DND-41 (cell line): ENCODE measurements around the gene NEFH.

Source experiments
- ATAC-seq: fragments of 200-7000 bp; cut with Tn5 transposase; 3 replicates; pipeline ENCODE4 v1.9.1; 2021; ENCODE audit warnings: low read depth; ENCODE audit not compliant: insufficient read depth
- DNase-seq: peaks from one replicate; pipeline ENCODE4 v3.0.0-alpha.2; 2020
- H2AFZ ChIP-seq: 2 replicates; pipeline ENCODE4 v1.6.0; 2012; ENCODE audit warnings: low read depth, low read length
- H3K27ac ChIP-seq: 2 replicates; pipeline ENCODE4 v1.5.1; 2012; ENCODE audit warnings: low read length, inconsistent platforms
- H3K27me3 ChIP-seq: fragments of 200-600 bp; sonication (generic); 2 replicates; pipeline ENCODE4 v1.6.0; 2012; ENCODE audit warnings: low read length, mild to moderate bottlenecking, inconsistent platforms; ENCODE audit not compliant: insufficient read depth, poor library complexity
- H3K36me3 ChIP-seq: 2 replicates; pipeline ENCODE4 v1.5.1; 2012; ENCODE audit warnings: low read length, inconsistent platforms; ENCODE audit not compliant: insufficient read depth
- H3K4me1 ChIP-seq: 2 replicates; pipeline ENCODE4 v1.5.1; 2012; ENCODE audit warnings: mild to moderate bottlenecking, low read length; ENCODE audit not compliant: insufficient read depth
- H3K4me2 ChIP-seq: 2 replicates; pipeline ENCODE4 v1.6.0; 2012; ENCODE audit warnings: mild to moderate bottlenecking, moderate library complexity, low read length, inconsistent platforms; ENCODE audit not compliant: insufficient read depth
- H3K4me3 ChIP-seq, 2 experiments: fragments of 200-600 bp in 1 of 2; shearing (Covaris generic) in 1 of 2; 2 replicates each; pipeline ENCODE4 v1.5.1; 2012 to 2016; ENCODE audit warnings: inconsistent platforms in 2 of 2, low read length in 2 of 2, mild to moderate bottlenecking in 2 of 2, low read depth in 1 of 2, moderate library complexity in 1 of 2
- H3K79me2 ChIP-seq: 2 replicates; pipeline ENCODE4 v1.6.0; 2012; ENCODE audit warnings: low read length, inconsistent platforms; ENCODE audit not compliant: insufficient read depth
- H3K9ac ChIP-seq: 2 replicates; pipeline ENCODE4 v1.6.0; 2012; ENCODE audit warnings: low read depth, mild to moderate bottlenecking, inconsistent platforms, low read length, moderate library complexity
- H3K9me3 ChIP-seq: 2 replicates; pipeline ENCODE4 v1.5.1; 2012; ENCODE audit warnings: low read length, moderate library complexity, mild to moderate bottlenecking, inconsistent platforms; ENCODE audit not compliant: insufficient read depth, severe bottlenecking
- H4K20me1 ChIP-seq: 2 replicates; pipeline ENCODE4 v1.6.0; 2012; ENCODE audit warnings: low read length; ENCODE audit not compliant: insufficient read depth
- EZH2 ChIP-seq: IDR thresholded peaks from 3 replicates; pipeline ENCODE4 v1.6.1; 2012; ENCODE audit warnings: borderline replicate concordance, low read depth, mild to moderate bottlenecking, moderate library complexity, low read length, inconsistent platforms; ENCODE audit not compliant: severe bottlenecking
- TF ChIP-seq, protein P1 (sequence below): IDR thresholded peaks from 2 replicates; pipeline ENCODE4 v1.5.1; 2012; ENCODE audit warnings: borderline replicate concordance, low read length, moderate library complexity, mild to moderate bottlenecking; ENCODE audit not compliant: poor library complexity, severe bottlenecking; ENCODE audit errors: extremely low read depth

The NEFH gene

DNA sequence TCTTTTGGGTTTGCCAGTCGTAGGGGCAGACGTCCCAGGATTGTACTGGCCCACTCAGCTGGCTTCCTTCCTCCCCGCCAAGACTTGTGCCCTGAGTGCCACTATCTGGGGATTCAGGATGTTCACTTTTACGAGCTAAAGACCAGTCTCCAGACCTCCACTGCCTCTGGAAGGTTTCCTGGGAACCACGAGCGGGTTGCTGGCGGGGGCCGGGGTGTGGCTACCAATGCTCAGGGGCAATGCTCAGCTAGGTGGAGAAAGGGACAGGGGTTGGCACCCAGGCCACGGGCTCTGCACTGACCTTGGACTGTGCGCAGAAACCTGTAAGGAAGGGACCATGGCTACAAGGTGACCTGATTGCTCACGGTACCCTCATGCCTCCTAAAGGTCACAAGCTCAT lies 2.2 kb downstream of the NEFH start:
- no peak overlapping the region for H3K27ac ChIP-seq
- ATAC-seq: no peak
- H2AFZ ChIP-seq: no peak overlapping the region
- H3K9me3 ChIP-seq: no peaks in the 10 kb centered on the region
- no peak overlapping the region for H3K9ac ChIP-seq
- TF ChIP-seq, protein P1, sequence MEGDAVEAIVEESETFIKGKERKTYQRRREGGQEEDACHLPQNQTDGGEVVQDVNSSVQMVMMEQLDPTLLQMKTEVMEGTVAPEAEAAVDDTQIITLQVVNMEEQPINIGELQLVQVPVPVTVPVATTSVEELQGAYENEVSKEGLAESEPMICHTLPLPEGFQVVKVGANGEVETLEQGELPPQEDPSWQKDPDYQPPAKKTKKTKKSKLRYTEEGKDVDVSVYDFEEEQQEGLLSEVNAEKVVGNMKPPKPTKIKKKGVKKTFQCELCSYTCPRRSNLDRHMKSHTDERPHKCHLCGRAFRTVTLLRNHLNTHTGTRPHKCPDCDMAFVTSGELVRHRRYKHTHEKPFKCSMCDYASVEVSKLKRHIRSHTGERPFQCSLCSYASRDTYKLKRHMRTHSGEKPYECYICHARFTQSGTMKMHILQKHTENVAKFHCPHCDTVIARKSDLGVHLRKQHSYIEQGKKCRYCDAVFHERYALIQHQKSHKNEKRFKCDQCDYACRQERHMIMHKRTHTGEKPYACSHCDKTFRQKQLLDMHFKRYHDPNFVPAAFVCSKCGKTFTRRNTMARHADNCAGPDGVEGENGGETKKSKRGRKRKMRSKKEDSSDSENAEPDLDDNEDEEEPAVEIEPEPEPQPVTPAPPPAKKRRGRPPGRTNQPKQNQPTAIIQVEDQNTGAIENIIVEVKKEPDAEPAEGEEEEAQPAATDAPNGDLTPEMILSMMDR: no peak
- no peak for TF ChIP-seq EZH2
- H3K27me3 ChIP-seq: no peaks in the 10 kb centered on the region
- no peak for DNase-seq
- H3K36me3 ChIP-seq: no peaks in the 10 kb centered on the region
- peaks cover 9% of the 10 kb centered on the region; the same call in 1 of the 2 replicates for H4K20me1 ChIP-seq
- peaks cover 12% of the 10 kb centered on the region; the same call in 1 of the 2 replicates for H3K4me1 ChIP-seq
- no peaks in the 10 kb centered on the region for H3K79me2 ChIP-seq
- no peak overlapping the region for H3K4me2 ChIP-seq
- no peak overlapping the region for H3K4me3 ChIP-seq

DNA sequence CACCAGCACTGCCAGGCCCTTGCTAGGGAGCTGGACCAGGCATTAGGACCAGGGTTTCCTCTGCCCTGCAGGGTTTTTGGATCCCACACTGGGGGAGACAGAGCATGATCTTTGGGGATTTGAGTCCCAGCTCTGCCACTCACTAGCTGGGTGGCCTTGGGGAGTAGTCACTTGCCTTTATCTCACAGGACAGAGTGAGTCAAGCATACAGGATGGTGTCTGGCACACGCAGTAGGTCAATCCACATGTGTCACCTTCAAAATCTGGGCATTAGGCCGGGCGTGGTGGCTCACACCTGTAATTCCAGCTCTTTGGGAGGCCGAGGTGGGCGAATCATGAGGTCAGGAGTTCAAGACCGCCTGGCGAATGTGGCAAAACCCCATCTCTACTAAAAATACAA lies 2.7 kb downstream of the NEFH start:
- Histone ChIP-seq H4K20me1 (peaks cover 9% of the 10 kb centered on the region; the same call in 1 of the 2 replicates), H3K4me2 (no peak overlapping the region), H3K4me1 (peaks cover 7% of the 10 kb centered on the region; the same call in 1 of the 2 replicates), H3K9me3 (no peaks in the 10 kb centered on the region), H3K36me3 (no peaks in the 10 kb centered on the region), H3K79me2 (no peaks in the 10 kb centered on the region), H3K4me3 (no peak overlapping the region), H2AFZ (no peak overlapping the region), H3K27ac (no peak overlapping the region), H3K27me3 (no peaks in the 10 kb centered on the region), H3K9ac (no peak overlapping the region)
- DNase-seq (no peak), ATAC-seq (no peak)
- TF ChIP-seq, protein P1: no peak
- no peak for TF ChIP-seq EZH2

DNA sequence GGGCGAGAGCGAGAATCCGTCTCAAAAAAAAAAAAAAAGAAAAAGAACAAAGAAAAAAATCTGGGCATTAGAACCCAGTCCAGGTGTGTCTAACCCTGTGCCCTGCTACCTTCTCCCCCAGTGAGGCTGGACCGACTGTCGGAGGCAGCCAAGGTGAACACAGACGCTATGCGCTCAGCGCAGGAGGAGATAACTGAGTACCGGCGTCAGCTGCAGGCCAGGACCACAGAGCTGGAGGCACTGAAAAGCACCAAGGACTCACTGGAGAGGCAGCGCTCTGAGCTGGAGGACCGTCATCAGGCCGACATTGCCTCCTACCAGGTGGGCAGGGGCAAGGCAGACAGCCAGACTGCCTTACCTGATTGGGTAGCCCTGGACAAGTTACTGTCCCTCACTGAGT lies 3.2 kb downstream of the NEFH start:
- no peak for DNase-seq
- Histone ChIP-seq H3K27ac (no peak overlapping the region), H3K4me1 (peaks cover 2% of the 10 kb centered on the region; the same call in 1 of the 2 replicates), H3K36me3 (no peaks in the 10 kb centered on the region), H4K20me1 (peaks cover 6% of the 10 kb centered on the region; the same call in 1 of the 2 replicates), H3K4me2 (no peak overlapping the region), H3K4me3 (no peak overlapping the region), H3K79me2 (no peaks in the 10 kb centered on the region), H3K9ac (no peak overlapping the region), H3K27me3 (no peaks in the 10 kb centered on the region), H3K9me3 (no peaks in the 10 kb centered on the region), H2AFZ (no peak overlapping the region)
- ATAC-seq: no peak
- TF ChIP-seq, protein P1: no peak
- TF ChIP-seq EZH2: no peak

DNA sequence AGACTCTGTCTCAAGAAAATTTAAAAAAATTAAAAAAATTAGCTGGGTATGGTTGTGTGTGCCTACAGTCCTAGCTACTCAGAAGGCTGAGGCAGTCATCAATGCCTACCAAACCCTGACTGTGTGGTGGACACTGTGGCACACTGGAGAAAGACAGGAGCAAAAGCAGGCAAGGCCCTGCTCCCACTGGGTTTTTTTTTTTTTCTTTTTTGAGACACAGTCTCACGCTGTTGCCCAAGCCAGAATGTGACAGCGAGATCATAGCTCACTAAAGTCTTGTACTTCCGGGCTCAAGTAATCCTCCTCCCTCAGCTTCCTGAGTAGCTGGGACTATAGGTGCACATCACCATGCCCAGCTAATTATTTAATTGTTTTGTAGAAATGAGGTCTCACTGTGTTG lies 4.6 kb downstream of the NEFH start:
- no peak for ATAC-seq
- no peaks in the 10 kb centered on the region for H3K36me3 ChIP-seq
- no peak overlapping the region for H3K4me2 ChIP-seq
- H3K79me2 ChIP-seq: no peaks in the 10 kb centered on the region
- no peak overlapping the region for H3K27ac ChIP-seq
- H3K4me3 ChIP-seq: no peak overlapping the region
- no peak overlapping the region for H2AFZ ChIP-seq
- H3K9me3 ChIP-seq: no peaks in the 10 kb centered on the region
- H3K4me1 ChIP-seq: no peaks in the 10 kb centered on the region
- no peak for TF ChIP-seq EZH2
- TF ChIP-seq, protein P1: no peak
- peaks cover 5% of the 10 kb centered on the region; the same call in 1 of the 2 replicates for H4K20me1 ChIP-seq
- no peaks in the 10 kb centered on the region for H3K27me3 ChIP-seq
- H3K9ac ChIP-seq: no peak overlapping the region
- no peak for DNase-seq
